Ascending aorta (tissue), 2 donors: ENCODE data around the gene TECPR2. TPM values are rescaled to one million over a fixed set of nuclear protein-coding genes. Genes with fewer than 3 reads are reported as not detected.
A peak's percentile ranks its signal among the peaks of the same experiment; 100 is the strongest.
"Not testable (repeated sequence)": the region's sequence is repeated elsewhere in the genome, so short reads cannot be mapped to it uniquely, and the experiment has no call there.

Experiments
- DNase-seq, 2 donors: peaks; one replicate each; pipeline ENCODE4 v3.0.0-alpha.2; 2019; ENCODE audit warnings: low spot score in 2 of 2
- H3K27ac ChIP-seq, 2 donors: fragments of 200-600 bp; sonication (generic); one replicate each; pipeline ENCODE4 v1.5.1; 2016 to 2017; ENCODE audit warnings: mild to moderate bottlenecking in 1 of 2
- H3K27me3 ChIP-seq: fragments of 200-600 bp; sonication (generic); one replicate; pipeline ENCODE4 v1.5.1; 2017
- H3K36me3 ChIP-seq, 2 donors: fragments of 200-600 bp; sonication (generic); one replicate each; pipeline ENCODE4 v1.5.1; 2016
- H3K4me1 ChIP-seq, 2 donors: fragments of 200-600 bp; sonication (generic); one replicate each; pipeline ENCODE4 v1.5.1; 2016 to 2017; ENCODE audit warnings: mild to moderate bottlenecking in 1 of 2
- H3K4me3 ChIP-seq, 2 donors: fragments of 200-600 bp; sonication (generic); one replicate each; pipeline ENCODE4 v1.5.1; 2016 to 2017; ENCODE audit warnings: mild to moderate bottlenecking in 1 of 2
- H3K9me3 ChIP-seq, 2 donors: fragments of 200-600 bp; sonication (generic); one replicate each; pipeline ENCODE4 v1.5.1; 2016
- intact Hi-C: fragments of 100-400 bp; cut with DNase I; formaldehyde crosslinking; loops from one replicate; pipeline ENCODE4 v1.15.1; 2023
- total RNA-seq: library from RNA; depleted of rRNA; stranded (reverse); fragments of >200 nt; gene quantifications from one replicate; pipeline ENCODE4 v1.1.0, GENCODE V29; 2016
- TF ChIP-seq, protein P1 (sequence below), 3 experiments: fragments of 200-600 bp in 2 of 3; fragments of 450-650 bp in 1 of 3; sonication (generic) in 2 of 3; IDR thresholded peaks; one replicate each; pipeline ENCODE4 v1.5.1; 2016 to 2019; ENCODE audit warnings: antibody characterized with exemption in 3 of 3, mild to moderate bottlenecking in 1 of 3, moderate library complexity in 1 of 3

Gene TECPR2
- total RNA-seq, 1 donor from 2014 or later, result 27.0 TPM

DNA sequence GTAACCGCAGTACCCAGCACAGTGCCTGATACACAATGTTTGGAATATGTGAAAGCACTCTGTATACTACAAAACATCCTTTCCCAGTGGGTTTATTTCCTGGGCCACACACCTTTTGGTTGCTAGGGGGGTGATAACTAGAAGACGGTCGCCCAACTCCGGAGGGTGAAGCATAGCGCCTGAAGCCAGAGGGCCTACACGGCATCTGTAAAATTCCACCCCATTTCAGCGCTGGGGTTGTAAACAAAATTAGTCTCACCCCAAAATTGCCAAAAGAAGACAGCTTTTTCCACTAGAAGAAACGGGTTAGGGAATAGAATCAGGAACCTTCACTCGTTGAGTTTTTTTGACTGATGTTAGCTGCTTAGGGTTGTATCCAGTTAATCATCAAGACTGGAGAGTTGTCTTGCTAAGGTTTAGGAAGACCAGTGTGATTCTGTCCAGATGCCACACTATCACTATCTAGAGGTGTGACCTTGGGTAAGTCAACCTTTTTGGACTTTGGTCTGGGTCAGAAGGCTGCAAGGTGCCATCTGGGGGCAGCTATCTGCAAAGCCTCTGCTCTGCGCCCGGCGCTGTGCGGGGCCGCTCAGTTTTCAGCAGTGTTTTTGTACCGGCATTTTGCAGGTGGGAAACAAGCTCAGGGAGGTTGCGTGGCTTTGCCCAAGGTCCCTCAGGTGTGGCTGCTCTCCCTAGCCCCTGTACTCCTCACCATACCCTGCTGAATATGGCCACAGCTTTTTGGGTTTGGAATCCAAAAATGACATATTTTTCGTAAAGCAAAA lies 41.9 kb upstream of the TECPR2 start:
- intact Hi-C loops, result no loop called here
- Histone ChIP-seq H3K4me3 (peak overlapping the region; percentile 88 to 94), H3K27me3 (no peaks in the 10 kb centered on the region), H3K27ac (peak overlapping the region; percentile 94 to 97), H3K9me3 (no peaks in the 10 kb centered on the region), H3K36me3 (peaks cover 0 to 5% of the 10 kb centered on the region in 2 donors), H3K4me1 (peaks cover 10 to 18% of the 10 kb centered on the region in 2 donors)
- TF ChIP-seq, protein P1, sequence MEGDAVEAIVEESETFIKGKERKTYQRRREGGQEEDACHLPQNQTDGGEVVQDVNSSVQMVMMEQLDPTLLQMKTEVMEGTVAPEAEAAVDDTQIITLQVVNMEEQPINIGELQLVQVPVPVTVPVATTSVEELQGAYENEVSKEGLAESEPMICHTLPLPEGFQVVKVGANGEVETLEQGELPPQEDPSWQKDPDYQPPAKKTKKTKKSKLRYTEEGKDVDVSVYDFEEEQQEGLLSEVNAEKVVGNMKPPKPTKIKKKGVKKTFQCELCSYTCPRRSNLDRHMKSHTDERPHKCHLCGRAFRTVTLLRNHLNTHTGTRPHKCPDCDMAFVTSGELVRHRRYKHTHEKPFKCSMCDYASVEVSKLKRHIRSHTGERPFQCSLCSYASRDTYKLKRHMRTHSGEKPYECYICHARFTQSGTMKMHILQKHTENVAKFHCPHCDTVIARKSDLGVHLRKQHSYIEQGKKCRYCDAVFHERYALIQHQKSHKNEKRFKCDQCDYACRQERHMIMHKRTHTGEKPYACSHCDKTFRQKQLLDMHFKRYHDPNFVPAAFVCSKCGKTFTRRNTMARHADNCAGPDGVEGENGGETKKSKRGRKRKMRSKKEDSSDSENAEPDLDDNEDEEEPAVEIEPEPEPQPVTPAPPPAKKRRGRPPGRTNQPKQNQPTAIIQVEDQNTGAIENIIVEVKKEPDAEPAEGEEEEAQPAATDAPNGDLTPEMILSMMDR (IDR thresholded peaks at IDR 0.05), result no peak
- no peak for DNase-seq

DNA sequence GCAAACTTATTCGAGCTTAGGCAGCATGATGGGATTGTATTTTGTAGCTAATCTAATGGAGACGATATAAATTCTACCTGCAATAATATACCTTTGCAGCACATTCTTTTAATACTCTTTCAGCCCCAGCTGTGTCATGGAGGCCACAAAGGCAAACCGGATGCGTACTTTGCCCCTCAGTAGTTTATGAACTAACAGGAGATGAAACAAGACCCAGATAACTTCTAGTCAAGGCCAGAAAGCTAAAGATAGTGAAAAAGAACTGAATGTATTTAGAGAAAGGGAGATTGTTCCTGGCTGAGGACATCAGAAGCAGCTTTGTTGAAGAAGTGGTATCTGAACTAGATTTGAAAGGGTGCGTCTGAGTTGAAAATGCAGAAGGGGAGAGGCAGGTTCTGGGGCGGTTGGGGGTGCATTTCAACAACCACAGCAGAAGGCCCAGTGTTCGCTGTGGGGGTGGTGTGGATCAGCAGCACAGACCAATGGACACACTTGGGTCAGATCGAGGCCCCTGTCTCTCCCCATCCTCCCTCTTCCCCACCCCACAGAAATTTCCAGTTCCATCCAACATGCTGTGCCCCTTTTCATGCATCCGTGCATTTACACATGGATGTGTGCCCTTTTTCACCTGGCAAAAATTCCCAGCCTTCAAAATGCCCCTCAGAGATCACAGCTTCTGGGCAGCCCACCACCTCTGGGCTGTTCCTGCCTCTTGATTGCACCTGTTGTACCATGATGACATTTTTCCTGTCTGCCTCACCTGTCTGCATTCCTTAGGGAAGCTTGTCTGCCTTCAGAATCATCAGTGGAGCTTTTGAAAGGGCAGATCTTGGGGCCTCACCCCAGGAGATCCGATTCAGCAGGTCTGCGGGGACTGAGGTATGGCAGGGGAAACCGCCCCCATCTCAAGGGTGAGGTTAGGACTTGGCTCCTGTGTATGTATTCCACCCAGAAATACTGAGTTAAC lies 41.0 kb upstream of the TECPR2 start:
- no peaks in the 10 kb centered on the region for H3K9me3 ChIP-seq
- H3K27me3 ChIP-seq, result no peaks in the 10 kb centered on the region
- H3K27ac ChIP-seq, result no peak overlapping the region
- no peak for DNase-seq
- peaks cover 0 to 9% of the 10 kb centered on the region in 2 donors for H3K36me3 ChIP-seq
- TF ChIP-seq, protein P1 (IDR thresholded peaks at IDR 0.05), result no peak
- no peak overlapping the region for H3K4me3 ChIP-seq
- H3K4me1 ChIP-seq, result peaks cover 8 to 12% of the 10 kb centered on the region in 2 donors
- intact Hi-C loops, result no loop called here

DNA sequence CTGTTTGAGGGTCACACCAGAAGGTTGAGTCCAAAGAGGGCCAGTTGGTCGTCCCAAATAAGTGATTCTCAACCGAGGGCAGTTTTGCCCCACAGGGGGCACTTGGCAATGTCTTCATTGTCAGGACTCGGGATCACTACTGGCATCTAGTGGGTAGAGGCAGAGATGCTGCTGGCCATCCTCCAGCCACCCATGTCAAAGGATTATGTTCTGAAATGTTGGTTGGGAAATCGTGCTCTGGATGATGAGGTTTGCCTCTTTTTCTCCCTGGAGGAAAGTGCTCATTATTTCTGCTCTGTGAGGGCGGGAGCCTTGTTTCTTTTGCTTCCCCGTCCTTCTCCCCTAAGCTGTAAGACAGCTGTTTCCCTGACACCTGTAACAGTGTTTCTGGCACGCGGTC lies 39.6 kb upstream of the TECPR2 start:
- intact Hi-C loops, result no loop called here
- H3K27me3 ChIP-seq, result no peaks in the 10 kb centered on the region
- peaks cover 8 to 12% of the 10 kb centered on the region in 2 donors for H3K4me1 ChIP-seq
- peak overlapping the region in 1 of 2 donors; percentile 34 for H3K27ac ChIP-seq
- H3K4me3 ChIP-seq, result no peak overlapping the region
- peaks cover 0 to 9% of the 10 kb centered on the region in 2 donors for H3K36me3 ChIP-seq
- DNase-seq, result peak in 1 of 2 donors; percentile 86
- H3K9me3 ChIP-seq, result no peaks in the 10 kb centered on the region
- TF ChIP-seq, protein P1 (IDR thresholded peaks at IDR 0.05), result peak in 2 of 3 experiments; percentile 47 to 55

DNA sequence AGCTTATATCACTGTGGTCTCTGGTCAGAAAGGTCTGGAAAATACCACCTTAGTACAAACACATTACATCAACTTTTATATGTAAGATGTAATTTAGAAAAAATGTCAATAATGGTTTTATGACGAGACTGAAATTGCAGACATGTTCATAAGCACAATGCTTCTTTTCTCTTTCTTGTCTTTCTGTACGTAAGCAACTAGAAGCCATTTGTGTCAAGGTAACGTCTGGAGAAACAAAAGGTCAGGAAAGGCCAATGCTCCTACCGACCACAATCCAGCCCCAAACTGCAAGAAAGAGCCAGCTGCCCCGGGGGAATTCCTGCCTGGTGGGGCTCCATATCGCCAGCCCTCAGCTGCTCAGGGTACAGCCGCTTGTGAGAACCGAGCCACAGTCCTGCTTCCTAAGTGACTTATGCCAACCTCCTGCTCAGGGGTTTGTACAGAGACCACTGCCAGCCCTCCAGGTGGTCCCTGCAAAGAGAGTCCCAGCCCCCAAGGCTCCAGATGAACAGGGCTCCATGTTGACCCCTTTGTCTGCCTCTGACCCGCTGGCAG lies 36.9 kb upstream of the TECPR2 start:
- peaks cover 0 to 9% of the 10 kb centered on the region in 2 donors for H3K36me3 ChIP-seq
- TF ChIP-seq, protein P1 (IDR thresholded peaks at IDR 0.05), result no peak
- intact Hi-C loops, result no loop called here
- no peaks in the 10 kb centered on the region for H3K27me3 ChIP-seq
- no peak overlapping the region for H3K27ac ChIP-seq
- H3K9me3 ChIP-seq, result no peaks in the 10 kb centered on the region
- H3K4me1 ChIP-seq, result no peaks in the 10 kb centered on the region
- H3K4me3 ChIP-seq, result no peak overlapping the region
- no peak for DNase-seq

DNA sequence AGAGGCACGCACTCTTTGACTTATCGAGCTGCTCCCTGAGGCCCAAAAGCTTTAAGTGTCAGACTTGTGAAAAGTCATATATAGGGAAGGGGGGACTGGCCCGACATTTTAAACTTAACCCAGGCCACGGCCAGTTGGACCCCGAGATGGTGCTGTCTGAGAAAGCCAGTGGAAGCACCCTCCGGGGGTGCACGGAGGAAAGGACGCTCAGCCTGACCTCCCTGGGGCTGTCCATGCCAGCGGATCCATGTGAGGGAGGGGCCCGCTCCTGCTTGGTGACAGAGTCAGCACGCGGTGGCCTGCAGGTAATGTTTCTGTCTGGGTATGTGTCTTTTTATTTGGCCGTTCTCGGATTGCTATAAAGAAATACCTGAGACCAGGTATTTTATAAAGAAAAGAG lies 36.2 kb upstream of the TECPR2 start:
- Histone ChIP-seq H3K36me3 (peaks cover 0 to 10% of the 10 kb centered on the region in 2 donors), H3K27me3 (no peaks in the 10 kb centered on the region), H3K4me3 (no peak overlapping the region), H3K4me1 (no peaks in the 10 kb centered on the region), H3K27ac (no peak overlapping the region), H3K9me3 (no peaks in the 10 kb centered on the region)
- TF ChIP-seq, protein P1 (IDR thresholded peaks at IDR 0.05), result no peak
- intact Hi-C loops, result no loop called here
- no peak for DNase-seq

DNA sequence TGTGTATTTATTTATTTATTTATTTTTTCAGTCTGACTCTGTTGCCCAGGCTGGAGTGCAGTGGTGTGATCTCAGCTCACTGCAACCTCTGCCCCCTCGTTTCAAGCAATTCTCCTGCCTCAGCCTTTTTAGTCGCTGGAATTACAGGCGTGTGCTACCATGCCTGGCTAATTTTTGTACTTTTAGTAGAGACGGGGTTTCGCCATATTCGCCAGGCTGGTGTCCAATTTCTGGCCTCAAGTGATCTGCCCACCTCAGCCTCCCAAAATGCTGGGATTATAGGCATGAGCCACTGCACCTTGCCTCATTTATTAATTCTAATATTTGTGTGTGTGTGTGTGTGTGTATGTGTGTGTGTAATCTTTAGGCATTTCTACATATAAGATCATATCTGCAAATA lies 33.4 kb upstream of the TECPR2 start:
- H3K9me3 ChIP-seq, H3K27me3 ChIP-seq, H3K4me1 ChIP-seq, intact Hi-C loops, H3K4me3 ChIP-seq, DNase-seq, H3K27ac ChIP-seq: not testable (repeated sequence)
- peaks cover 6 to 31% of the 10 kb centered on the region in 2 donors for H3K36me3 ChIP-seq
